DMS53 treated with DMSO at 0.1 percent for 48 hours (cell line): Measurements from ENCODE around the gene CNST.
"Not testable (repeated sequence)": the region's sequence is repeated elsewhere in the genome, so short reads cannot be mapped to it uniquely, and the experiment has no call there.

ENCODE experiments used
- DNase-seq: peaks from one replicate; lab custom pipeline; 2025; ENCODE audit not compliant: unreplicated experiment; lab: John Stamatoyannopoulos, UW

Gene CNST

GRCh38 chr1:246708166-246708565, 141.9 kb downstream of the CNST start:
- no peak for DNase-seq

DNA sequence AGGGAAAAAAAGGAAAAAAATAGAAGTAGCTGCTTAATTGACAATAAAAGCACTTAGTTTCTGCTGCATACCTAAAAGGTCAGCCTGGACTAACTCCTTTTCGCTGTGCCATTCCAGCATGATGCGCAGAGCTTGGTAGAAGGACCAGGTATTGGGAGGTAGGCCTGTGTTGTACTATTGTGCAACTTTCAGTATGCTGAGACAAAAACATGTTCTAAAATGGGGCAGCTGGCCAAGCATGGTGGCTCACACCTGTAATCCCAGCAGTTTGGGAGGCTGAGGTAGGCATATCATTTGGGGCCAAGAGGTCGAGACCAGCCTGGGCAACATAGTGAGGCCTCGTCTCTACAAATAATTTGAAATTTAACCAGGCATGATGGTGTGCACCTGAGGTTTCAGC, 142.9 kb downstream of the CNST start:
- no peak for DNase-seq

- DNase-seq, result no peak
These were observed 143.6 kb downstream of the CNST start for GRCh38 chr1:246709835-246710234.

GRCh38 chr1:246711548-246712003, 145.3 kb downstream of the CNST start:
- no peak for DNase-seq

- not testable (repeated sequence) for DNase-seq
These were observed 146.2 kb downstream of the CNST start for GRCh38 chr1:246712428-246712827.
